ENCODE results near the gene COL6A1. TPM values are rescaled to one million over a fixed set of nuclear protein-coding genes. Genes with fewer than 3 reads are reported as not detected.

COL6A1 gene
- total RNA-seq, 1 experiment from 2014 or later, result 33.4 TPM

- intact Hi-C loops (cut with micrococcal nuclease; ENCODE audit: unreplicated experiment), result no loop called here
- Mint-ChIP-seq H3K36me3 (ENCODE audit: insufficient read depth, unreplicated experiment) (no peaks in the 10 kb centered on the region), H3K4me3 (ENCODE audit: unreplicated experiment) (no peak overlapping the region), H3K9me3 (ENCODE audit: unreplicated experiment) (no peaks in the 10 kb centered on the region), H3K4me1 (ENCODE audit: low read depth, unreplicated experiment) (no peaks in the 10 kb centered on the region), H3K27me3 (ENCODE audit: insufficient read depth, unreplicated experiment) (no peaks in the 10 kb centered on the region), H3K27ac (ENCODE audit: unreplicated experiment) (no peak overlapping the region)
- no peak for DNase-seq
- Histone ChIP-seq H3K27me3 (replicated peaks; ENCODE audit: control insufficient read depth, insufficient read depth, low read length) (no peaks in the 10 kb centered on the region), H3K36me3 (ENCODE audit: control insufficient read depth, insufficient read depth, low read length) (no peaks in the 10 kb centered on the region), H3K4me1 (no peaks in the 10 kb centered on the region), H3K9me3 (peaks cover 14% of the 10 kb centered on the region), H3K4me3 (ENCODE audit: low read depth, low read length) (no peak overlapping the region)
- TF ChIP-seq, protein P1, sequence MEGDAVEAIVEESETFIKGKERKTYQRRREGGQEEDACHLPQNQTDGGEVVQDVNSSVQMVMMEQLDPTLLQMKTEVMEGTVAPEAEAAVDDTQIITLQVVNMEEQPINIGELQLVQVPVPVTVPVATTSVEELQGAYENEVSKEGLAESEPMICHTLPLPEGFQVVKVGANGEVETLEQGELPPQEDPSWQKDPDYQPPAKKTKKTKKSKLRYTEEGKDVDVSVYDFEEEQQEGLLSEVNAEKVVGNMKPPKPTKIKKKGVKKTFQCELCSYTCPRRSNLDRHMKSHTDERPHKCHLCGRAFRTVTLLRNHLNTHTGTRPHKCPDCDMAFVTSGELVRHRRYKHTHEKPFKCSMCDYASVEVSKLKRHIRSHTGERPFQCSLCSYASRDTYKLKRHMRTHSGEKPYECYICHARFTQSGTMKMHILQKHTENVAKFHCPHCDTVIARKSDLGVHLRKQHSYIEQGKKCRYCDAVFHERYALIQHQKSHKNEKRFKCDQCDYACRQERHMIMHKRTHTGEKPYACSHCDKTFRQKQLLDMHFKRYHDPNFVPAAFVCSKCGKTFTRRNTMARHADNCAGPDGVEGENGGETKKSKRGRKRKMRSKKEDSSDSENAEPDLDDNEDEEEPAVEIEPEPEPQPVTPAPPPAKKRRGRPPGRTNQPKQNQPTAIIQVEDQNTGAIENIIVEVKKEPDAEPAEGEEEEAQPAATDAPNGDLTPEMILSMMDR (IDR thresholded peaks at IDR 0.05; ENCODE audit: insufficient read depth in 1 of 2, low read depth in 1 of 2, low read length in 1 of 2, severe bottlenecking in 1 of 2, unreplicated experiment in 1 of 2), result no peak
- CTCF ChIA-PET, result no interaction called here
- POLR2A ChIA-PET, result no interaction called here
- BruUV-seq (replicated peaks), result no TSS peak
Measured at GRCh38 chr21:46009951-46010705, 28.6 kb downstream of the COL6A1 start.

DNA sequence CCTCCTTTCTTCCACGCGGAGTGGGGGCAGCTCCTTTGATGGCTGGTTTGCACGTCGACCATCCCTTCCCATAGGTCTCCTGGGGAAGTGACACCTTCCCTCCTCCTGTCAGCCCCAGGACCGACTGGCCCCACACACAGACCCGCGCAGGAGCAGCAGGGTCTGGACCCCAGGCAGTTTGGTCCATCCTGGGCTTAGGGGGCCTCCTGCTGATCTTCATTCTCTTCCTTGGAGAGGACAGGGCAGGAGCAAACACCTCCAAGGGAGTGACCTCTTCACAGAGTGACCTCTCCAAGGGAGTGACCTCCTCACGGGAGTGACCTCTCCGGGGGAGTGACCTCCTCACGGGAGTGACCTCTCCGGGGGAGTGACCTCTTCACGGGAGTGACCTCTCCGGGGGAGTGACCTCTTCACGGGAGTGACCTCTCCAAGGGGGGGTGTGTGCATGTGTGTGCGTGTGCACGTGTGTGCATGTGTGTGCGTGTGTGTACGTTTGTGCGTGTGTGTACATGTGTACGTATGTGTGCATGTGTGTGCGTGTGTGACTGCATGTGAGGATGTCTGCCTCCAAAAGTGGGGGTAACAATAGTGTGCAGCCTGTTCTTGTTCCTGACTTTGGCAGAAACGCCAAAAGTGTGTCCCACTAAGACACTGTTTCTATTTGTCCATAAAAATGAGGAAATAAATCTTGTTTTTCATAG lies 29.8 kb downstream of the COL6A1 start:
- CTCF ChIA-PET, result no interaction called here
- BruUV-seq (replicated peaks), result no TSS peak
- no peak for DNase-seq

GRCh38 chr21:46012154-46012553 lies 30.6 kb downstream of the COL6A1 start:
- intact Hi-C loops (cut with micrococcal nuclease; ENCODE audit: unreplicated experiment), result no loop called here
- POLR2A ChIA-PET, result no interaction called here
- H3K4me3 Mint-ChIP-seq (ENCODE audit: unreplicated experiment), result no peak overlapping the region
- no peaks in the 10 kb centered on the region for H3K36me3 ChIP-seq (ENCODE audit: control insufficient read depth, insufficient read depth, low read length)
- H3K36me3 Mint-ChIP-seq (ENCODE audit: insufficient read depth, unreplicated experiment), result no peaks in the 10 kb centered on the region
- H3K4me1 ChIP-seq, result no peaks in the 10 kb centered on the region
- no peak for DNase-seq
- no peaks in the 10 kb centered on the region for H3K27me3 ChIP-seq (replicated peaks; ENCODE audit: control insufficient read depth, insufficient read depth, low read length)
- H3K9me3 Mint-ChIP-seq (ENCODE audit: unreplicated experiment), result no peaks in the 10 kb centered on the region
- peaks cover 4% of the 10 kb centered on the region for H3K27me3 Mint-ChIP-seq (ENCODE audit: insufficient read depth, unreplicated experiment)
- no peaks in the 10 kb centered on the region for H3K4me1 Mint-ChIP-seq (ENCODE audit: low read depth, unreplicated experiment)
- BruUV-seq (replicated peaks), result no TSS peak
- no peak overlapping the region for H3K4me3 ChIP-seq (ENCODE audit: low read depth, low read length)
- CTCF ChIA-PET, result no interaction called here
- H3K27ac Mint-ChIP-seq (ENCODE audit: unreplicated experiment), result no peak overlapping the region
- TF ChIP-seq, protein P1 (IDR thresholded peaks at IDR 0.05; ENCODE audit: insufficient read depth in 1 of 2, low read depth in 1 of 2, low read length in 1 of 2, severe bottlenecking in 1 of 2, unreplicated experiment in 1 of 2), result no peak
- H3K9me3 ChIP-seq, result peaks cover 6% of the 10 kb centered on the region

More for the DNA sequence above, 29.8 kb downstream of the COL6A1 start:
- intact Hi-C loops (cut with micrococcal nuclease; ENCODE audit: unreplicated experiment), result no loop called here
- Histone ChIP-seq H3K9me3 (peaks cover 14% of the 10 kb centered on the region), H3K4me1 (no peaks in the 10 kb centered on the region), H3K27me3 (replicated peaks; ENCODE audit: control insufficient read depth, insufficient read depth, low read length) (no peaks in the 10 kb centered on the region), H3K4me3 (ENCODE audit: low read depth, low read length) (no peak overlapping the region), H3K36me3 (ENCODE audit: control insufficient read depth, insufficient read depth, low read length) (no peaks in the 10 kb centered on the region)
- TF ChIP-seq, protein P1 (IDR thresholded peaks at IDR 0.05; ENCODE audit: insufficient read depth in 1 of 2, low read depth in 1 of 2, low read length in 1 of 2, severe bottlenecking in 1 of 2, unreplicated experiment in 1 of 2), result no peak
- POLR2A ChIA-PET, result no interaction called here
- Mint-ChIP-seq H3K4me3 (ENCODE audit: unreplicated experiment) (no peak overlapping the region), H3K27me3 (ENCODE audit: insufficient read depth, unreplicated experiment) (peaks cover 4% of the 10 kb centered on the region), H3K27ac (ENCODE audit: unreplicated experiment) (no peak overlapping the region), H3K9me3 (ENCODE audit: unreplicated experiment) (no peaks in the 10 kb centered on the region), H3K36me3 (ENCODE audit: insufficient read depth, unreplicated experiment) (no peaks in the 10 kb centered on the region), H3K4me1 (ENCODE audit: low read depth, unreplicated experiment) (no peaks in the 10 kb centered on the region)

Data from Caco-2 (cell line).